ENCODE measurements around the gene ULK4. TPM values are rescaled to one million over a fixed set of nuclear protein-coding genes. Genes with fewer than 3 reads are reported as not detected.
"Not testable (repeated sequence)": the region's sequence is repeated elsewhere in the genome, so short reads cannot be mapped to it uniquely, and the experiment has no call there.

ULK4 gene
- polyA plus RNA-seq, 1 donor from 2014 or later, result 7.2 TPM

- Histone ChIP-seq H3K9me2 (ENCODE audit: insufficient read depth, low read length) (no peaks in the 10 kb centered on the region), H3K27ac (ENCODE audit: low read length) (no peak overlapping the region), H3K79me2 (replicated peaks; ENCODE audit: insufficient read depth, low read length) (no peaks in the 10 kb centered on the region), H3F3A (ENCODE audit: insufficient read depth, low read length, poor library complexity, severe bottlenecking) (peaks cover 5% of the 10 kb centered on the region), H3K9me3 (ENCODE audit: low read length) (no peaks in the 10 kb centered on the region), H3K36me3 (ENCODE audit: insufficient read depth, low read length) (no peaks in the 10 kb centered on the region), H3K27me3 (ENCODE audit: insufficient read depth, low read depth, low read length) (no peaks in the 10 kb centered on the region), H3K4me3 (ENCODE audit: low read length) (no peak overlapping the region), H2AFZ (ENCODE audit: low read depth, low read length) (no peak overlapping the region), H3K9ac (ENCODE audit: low read length) (no peak overlapping the region), H3K4me2 (ENCODE audit: low read length) (no peak overlapping the region), H4K20me1 (ENCODE audit: insufficient read depth) (no peaks in the 10 kb centered on the region)
- no peak for TF ChIP-seq POLR2AphosphoS5 (IDR thresholded peaks at IDR 0.05)
Observed at GRCh38 chr3:41288785-41289184, 673.1 kb downstream of the ULK4 start.

- H3K9ac ChIP-seq (ENCODE audit: low read length), result no peak overlapping the region
- H4K20me1 ChIP-seq (ENCODE audit: insufficient read depth), result no peaks in the 10 kb centered on the region
- H3K9me3 ChIP-seq (ENCODE audit: low read length), result no peaks in the 10 kb centered on the region
- H3K27ac ChIP-seq (ENCODE audit: low read length), result no peak overlapping the region
- H3K36me3 ChIP-seq (ENCODE audit: insufficient read depth, low read length), result no peaks in the 10 kb centered on the region
- no peak for TF ChIP-seq POLR2AphosphoS5 (IDR thresholded peaks at IDR 0.05)
- no peak for TF ChIP-seq CTCF (IDR thresholded peaks at IDR 0.05; ENCODE audit: poor library complexity, severe bottlenecking)
- H3F3A ChIP-seq (ENCODE audit: insufficient read depth, low read length, poor library complexity, severe bottlenecking), result peaks cover 5% of the 10 kb centered on the region
- H3K27me3 ChIP-seq (ENCODE audit: insufficient read depth, low read depth, low read length), result no peaks in the 10 kb centered on the region
- H3K79me2 ChIP-seq (replicated peaks; ENCODE audit: insufficient read depth, low read length), result no peaks in the 10 kb centered on the region
- no peaks in the 10 kb centered on the region for H3K9me2 ChIP-seq (ENCODE audit: insufficient read depth, low read length)
- H3K4me3 ChIP-seq (ENCODE audit: low read length), result no peak overlapping the region
- H2AFZ ChIP-seq (ENCODE audit: low read depth, low read length), result no peak overlapping the region
- H3K4me2 ChIP-seq (ENCODE audit: low read length), result no peak overlapping the region
Observed at GRCh38 chr3:41286305-41286704, 675.6 kb downstream of the ULK4 start.

- H3F3A ChIP-seq (ENCODE audit: insufficient read depth, low read length, poor library complexity, severe bottlenecking); H3K4me2 ChIP-seq (ENCODE audit: low read length); H3K27me3 ChIP-seq (ENCODE audit: insufficient read depth, low read depth, low read length); H3K79me2 ChIP-seq (replicated peaks; ENCODE audit: insufficient read depth, low read length); H4K20me1 ChIP-seq (ENCODE audit: insufficient read depth); H3K9ac ChIP-seq (ENCODE audit: low read length); H3K36me3 ChIP-seq (ENCODE audit: insufficient read depth, low read length); H3K9me2 ChIP-seq (ENCODE audit: insufficient read depth, low read length); H3K4me3 ChIP-seq (ENCODE audit: low read length); H3K9me3 ChIP-seq (ENCODE audit: low read length); H3K27ac ChIP-seq (ENCODE audit: low read length); H2AFZ ChIP-seq (ENCODE audit: low read depth, low read length): not testable (repeated sequence)
Observed at GRCh38 chr3:41284934-41285333, 677.0 kb downstream of the ULK4 start.

GRCh38 chr3:41277790-41278465, 684.0 kb downstream of the ULK4 start:
- H3K27ac ChIP-seq (ENCODE audit: low read length), result no peak overlapping the region
- H4K20me1 ChIP-seq (ENCODE audit: insufficient read depth), result no peaks in the 10 kb centered on the region
- no peaks in the 10 kb centered on the region for H3K79me2 ChIP-seq (replicated peaks; ENCODE audit: insufficient read depth, low read length)
- H3K36me3 ChIP-seq (ENCODE audit: insufficient read depth, low read length), result no peaks in the 10 kb centered on the region
- H2AFZ ChIP-seq (ENCODE audit: low read depth, low read length), result no peak overlapping the region
- H3K9ac ChIP-seq (ENCODE audit: low read length), result no peak overlapping the region
- no peak overlapping the region for H3K4me3 ChIP-seq (ENCODE audit: low read length)
- TF ChIP-seq TAF1 (IDR thresholded peaks at IDR 0.05; ENCODE audit: low read depth), result no peak
- TF ChIP-seq EP300 (conservative IDR thresholded peaks at IDR 0.05; ENCODE audit: poor library complexity, severe bottlenecking), result no peak
- no peak for TF ChIP-seq RAD21 (conservative IDR thresholded peaks at IDR 0.05)
- TF ChIP-seq REST (IDR thresholded peaks at IDR 0.05; ENCODE audit: borderline replicate concordance), result no peak
- TF ChIP-seq EZH2 (IDR thresholded peaks at IDR 0.05; ENCODE audit: borderline replicate concordance, insufficient read depth, low read length, poor library complexity, severe bottlenecking), result no peak
- no peak for TF ChIP-seq SMC3 (conservative IDR thresholded peaks at IDR 0.05; ENCODE audit: poor library complexity)
- TF ChIP-seq MXI1 (conservative IDR thresholded peaks at IDR 0.05; ENCODE audit: poor library complexity, severe bottlenecking), result no peak
- no peak for TF ChIP-seq CTCF (IDR thresholded peaks at IDR 0.05; ENCODE audit: poor library complexity, severe bottlenecking)
- no peak for TF ChIP-seq POLR2AphosphoS5 (IDR thresholded peaks at IDR 0.05)
- no peak overlapping the region for H3K4me2 ChIP-seq (ENCODE audit: low read length)
- H3K9me3 ChIP-seq (ENCODE audit: low read length), result no peaks in the 10 kb centered on the region
- no peaks in the 10 kb centered on the region for H3K27me3 ChIP-seq (ENCODE audit: insufficient read depth, low read depth, low read length)
- H3F3A ChIP-seq (ENCODE audit: insufficient read depth, low read length, poor library complexity, severe bottlenecking), result no peaks in the 10 kb centered on the region
- H3K9me2 ChIP-seq (ENCODE audit: insufficient read depth, low read length), result no peaks in the 10 kb centered on the region

Measured in neural cell (in vitro differentiated cells).